GM20000 (cell line): Measurements from ENCODE around the gene LRP8.

Experiments
- DNase-seq: peaks from one replicate; pipeline ENCODE4 v3.0.0; 2012; ENCODE audit warnings: low spot score
- CTCF ChIP-seq: IDR thresholded peaks from 2 replicates; pipeline ENCODE4 v1.5.1; 2012; ENCODE audit warnings: mild to moderate bottlenecking, control low read depth; ENCODE audit errors: extremely low read depth, missing control alignments

LRP8 gene

GRCh38 chr1:53328009-53328461 lies at the start of gene LRP8:
LRP8 (minus strand) TSS chr1:53328070; CDS start chr1:53327912, 158 bp downstream.
- peak; percentile 96 for DNase-seq
- TF ChIP-seq CTCF = no peak

GRCh38 chr1:53377438-53377841 lies 49.6 kb upstream of the LRP8 start:
- DNase-seq = no peak
- TF ChIP-seq CTCF = no peak

- DNase-seq = no peak
- TF ChIP-seq CTCF = no peak
Observed at GRCh38 chr1:53376742-53377437, 49.0 kb upstream of the LRP8 start.

GRCh38 chr1:53376041-53376461 lies 48.2 kb upstream of the LRP8 start:
- DNase-seq = no peak
- TF ChIP-seq CTCF = no peak

- DNase-seq = no peak
- no peak for TF ChIP-seq CTCF
Observed at GRCh38 chr1:53375440-53375839, 47.6 kb upstream of the LRP8 start.

GRCh38 chr1:53373246-53373645 lies 45.4 kb upstream of the LRP8 start:
- no peak for TF ChIP-seq CTCF
- no peak for DNase-seq

- DNase-seq = no peak
- TF ChIP-seq CTCF = no peak
Observed at GRCh38 chr1:53372501-53372951, 44.7 kb upstream of the LRP8 start.
